ENCODE measurements around the gene CRADD.

Gene CRADD

DNA sequence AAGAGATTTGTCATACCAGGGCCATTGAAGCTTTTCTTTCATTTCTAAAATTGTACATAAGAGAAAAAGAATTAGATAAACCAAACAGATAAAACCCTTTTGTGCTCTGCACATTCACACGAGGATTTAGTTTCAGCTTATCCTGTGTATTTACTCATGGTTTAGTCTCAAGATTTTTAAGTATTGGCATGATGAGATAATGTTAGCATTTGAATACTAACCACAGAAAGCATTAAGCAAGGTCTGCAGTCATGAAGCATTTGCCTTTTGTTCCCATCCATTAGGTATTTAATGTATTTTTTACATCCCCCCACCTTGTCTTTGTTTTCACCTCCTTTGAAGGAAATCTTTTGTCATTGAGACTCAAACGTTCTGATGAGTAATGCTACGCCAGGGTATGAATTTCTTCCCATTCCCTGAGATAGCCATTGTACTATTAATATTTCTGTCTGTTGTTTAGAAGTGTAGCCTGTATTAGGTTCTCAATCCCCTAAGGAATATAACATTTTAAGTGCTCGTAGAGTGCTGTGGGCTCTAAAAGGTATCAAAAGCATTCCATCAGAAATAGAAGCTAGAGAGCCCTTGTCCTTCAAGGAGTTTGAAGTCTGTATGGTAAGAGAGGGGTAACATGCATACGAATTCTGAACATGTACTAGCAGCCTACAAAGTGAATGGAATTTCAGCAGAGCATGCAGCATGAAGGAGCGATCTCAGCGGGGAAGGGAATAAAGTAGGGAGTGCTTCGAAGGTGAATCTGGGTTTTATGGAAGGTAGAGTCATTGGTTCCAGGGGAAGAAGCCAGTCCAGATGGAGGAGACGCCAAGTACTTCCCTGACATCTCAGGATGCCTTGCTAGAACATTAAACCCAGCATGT lies 22.3 kb downstream of the CRADD start:
- TF ChIP-seq, protein P1, sequence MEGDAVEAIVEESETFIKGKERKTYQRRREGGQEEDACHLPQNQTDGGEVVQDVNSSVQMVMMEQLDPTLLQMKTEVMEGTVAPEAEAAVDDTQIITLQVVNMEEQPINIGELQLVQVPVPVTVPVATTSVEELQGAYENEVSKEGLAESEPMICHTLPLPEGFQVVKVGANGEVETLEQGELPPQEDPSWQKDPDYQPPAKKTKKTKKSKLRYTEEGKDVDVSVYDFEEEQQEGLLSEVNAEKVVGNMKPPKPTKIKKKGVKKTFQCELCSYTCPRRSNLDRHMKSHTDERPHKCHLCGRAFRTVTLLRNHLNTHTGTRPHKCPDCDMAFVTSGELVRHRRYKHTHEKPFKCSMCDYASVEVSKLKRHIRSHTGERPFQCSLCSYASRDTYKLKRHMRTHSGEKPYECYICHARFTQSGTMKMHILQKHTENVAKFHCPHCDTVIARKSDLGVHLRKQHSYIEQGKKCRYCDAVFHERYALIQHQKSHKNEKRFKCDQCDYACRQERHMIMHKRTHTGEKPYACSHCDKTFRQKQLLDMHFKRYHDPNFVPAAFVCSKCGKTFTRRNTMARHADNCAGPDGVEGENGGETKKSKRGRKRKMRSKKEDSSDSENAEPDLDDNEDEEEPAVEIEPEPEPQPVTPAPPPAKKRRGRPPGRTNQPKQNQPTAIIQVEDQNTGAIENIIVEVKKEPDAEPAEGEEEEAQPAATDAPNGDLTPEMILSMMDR (IDR thresholded peaks at IDR 0.05), result no peak

DNA sequence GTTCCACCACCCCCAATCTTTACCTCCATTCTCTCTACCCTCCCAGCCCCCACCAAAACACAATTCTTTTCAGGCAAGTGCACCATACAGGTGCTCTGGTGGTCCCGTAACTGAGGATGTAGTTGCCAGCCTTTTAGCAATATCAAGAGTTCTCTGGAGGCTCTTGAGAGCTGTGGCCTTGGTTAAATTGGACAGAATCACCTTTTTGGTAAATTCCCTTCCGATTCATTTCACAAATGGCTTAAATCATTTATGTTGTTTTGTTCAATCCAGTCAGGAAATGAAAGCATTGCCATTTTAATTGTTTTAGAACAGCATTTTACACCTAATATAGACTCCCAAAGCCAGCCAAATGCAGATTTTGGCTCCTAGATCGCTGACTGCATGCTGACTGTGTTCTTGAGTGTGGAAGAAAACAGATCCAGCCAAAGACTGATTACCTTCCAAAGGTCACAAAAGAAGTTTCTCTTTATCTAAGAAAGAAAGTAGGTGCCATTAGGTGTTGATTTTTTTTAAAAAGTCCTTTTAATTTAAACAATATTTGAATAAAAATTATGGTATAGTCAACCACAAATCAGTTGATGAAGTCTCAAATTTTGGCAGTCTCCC lies 25.6 kb downstream of the CRADD start:
- TF ChIP-seq, protein P1 (IDR thresholded peaks at IDR 0.05), result no peak

GRCh38 chr12:93704122-93704521 lies 26.9 kb downstream of the CRADD start:
- TF ChIP-seq, protein P1 (IDR thresholded peaks at IDR 0.05), result no peak

- TF ChIP-seq, protein P1 (IDR thresholded peaks at IDR 0.05), result no peak
These were observed 27.4 kb downstream of the CRADD start for GRCh38 chr12:93704625-93705024.

- TF ChIP-seq, protein P1 (IDR thresholded peaks at IDR 0.05), result no peak
These were observed 28.1 kb downstream of the CRADD start for GRCh38 chr12:93705237-93705636.

- TF ChIP-seq, protein P1 (IDR thresholded peaks at IDR 0.05), result no peak
These were observed 29.2 kb downstream of the CRADD start for GRCh38 chr12:93706387-93706786.

DNA sequence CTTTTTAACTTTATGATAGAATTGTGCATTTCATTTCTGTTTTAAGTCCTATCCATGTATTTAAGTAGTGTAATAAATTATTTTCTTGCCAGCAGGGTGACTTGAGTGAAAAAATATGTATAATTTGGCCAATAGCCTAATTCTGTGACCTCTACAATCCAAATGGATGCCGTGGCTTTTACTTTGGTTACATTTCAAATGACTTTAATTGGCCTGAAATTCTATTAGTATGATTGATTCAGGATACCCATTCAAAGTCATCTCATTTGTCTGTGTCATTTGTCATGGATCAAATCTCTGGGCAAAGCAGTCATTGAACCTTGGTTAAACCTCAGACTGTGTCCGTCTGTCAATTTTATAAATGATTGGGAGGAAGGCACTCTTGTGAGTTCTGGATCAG lies 29.6 kb downstream of the CRADD start:
- TF ChIP-seq, protein P1 (IDR thresholded peaks at IDR 0.05), result no peak
